Measurements from ENCODE around the gene SPACA9.
A peak's percentile ranks its signal among the peaks of the same experiment; 100 is the strongest.

The SPACA9 gene

DNA sequence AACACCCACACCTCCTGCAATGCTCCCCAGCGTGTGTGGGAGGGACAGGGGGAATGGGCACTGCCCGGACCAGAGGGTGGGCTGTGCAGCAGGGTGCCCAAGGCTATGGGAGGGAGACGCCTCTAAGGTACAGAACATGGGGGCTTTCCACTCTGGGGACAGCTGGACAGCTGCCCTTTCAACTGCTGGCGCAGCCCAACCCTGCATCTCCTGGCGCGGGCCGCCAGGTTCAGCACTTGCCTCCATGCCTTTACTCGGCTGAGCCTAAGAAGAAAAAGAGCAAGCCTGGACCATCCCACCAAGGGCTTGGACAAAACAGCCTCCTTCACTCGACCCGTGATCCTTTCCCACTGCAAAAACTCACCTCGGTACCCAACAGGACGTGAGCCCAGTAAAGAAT lies 15.6 kb upstream of the SPACA9 start:
- no peak for DNase-seq (ENCODE audit: low spot score)

DNA sequence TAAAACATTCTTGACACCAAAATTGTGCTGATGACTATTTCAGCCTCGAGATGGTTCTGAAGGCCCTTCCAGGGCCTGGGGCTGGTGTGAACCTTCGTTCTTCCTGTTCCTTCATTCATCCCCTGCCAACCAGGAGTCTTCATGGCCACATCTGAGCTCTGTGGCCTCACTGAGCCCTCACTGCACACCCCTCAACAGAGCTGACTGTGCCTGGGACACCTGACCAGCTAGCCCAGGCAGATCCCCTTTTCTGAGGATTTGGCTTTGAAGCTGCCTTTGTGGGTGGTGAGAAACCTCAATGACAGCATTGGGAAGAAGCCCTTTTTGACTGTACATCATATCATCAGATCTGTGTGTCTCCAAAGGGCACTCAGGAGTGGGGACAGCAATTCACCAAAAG lies 14.4 kb upstream of the SPACA9 start:
- no peak for DNase-seq (ENCODE audit: low spot score)

DNA sequence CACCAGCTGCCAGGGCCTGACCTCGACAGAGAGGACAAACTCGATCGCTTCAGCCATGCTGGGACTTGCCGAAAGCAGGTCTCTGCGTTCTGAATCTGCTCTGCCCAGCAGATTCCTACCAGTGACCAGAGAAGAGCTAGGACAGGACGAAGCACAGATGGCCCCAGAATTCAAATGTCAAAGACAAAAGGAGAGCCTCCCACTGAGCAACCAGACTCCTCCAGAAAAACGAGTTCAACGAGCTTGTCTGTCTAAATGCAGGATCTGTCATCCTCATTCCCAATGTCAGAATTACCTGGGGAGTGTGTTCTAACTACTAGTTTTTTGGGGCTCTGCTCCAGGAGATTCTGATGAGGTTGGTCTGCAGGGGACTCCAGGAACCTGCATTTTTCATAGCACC lies 14.0 kb upstream of the SPACA9 start:
- DNase-seq (ENCODE audit: low spot score) = no peak

DNA sequence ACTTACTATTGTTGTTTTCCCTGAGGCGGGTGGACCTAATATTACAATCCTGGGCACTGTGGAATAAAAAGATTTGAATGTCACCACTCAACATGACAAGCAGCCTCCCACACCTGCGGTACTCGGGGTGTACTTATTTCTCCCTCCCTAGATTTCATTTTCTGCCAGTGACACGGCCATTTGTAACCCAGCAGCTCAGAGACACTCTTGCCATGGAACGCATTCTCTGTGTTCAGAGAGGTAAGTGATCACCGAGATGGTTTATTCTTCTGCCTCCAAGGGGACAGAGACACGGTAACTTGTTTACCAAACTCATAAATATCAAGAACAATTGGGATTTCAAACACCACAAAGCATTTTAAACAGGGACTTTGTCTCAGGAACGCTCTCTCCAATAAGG lies 11.8 kb upstream of the SPACA9 start:
- no peak for DNase-seq (ENCODE audit: low spot score)

DNA sequence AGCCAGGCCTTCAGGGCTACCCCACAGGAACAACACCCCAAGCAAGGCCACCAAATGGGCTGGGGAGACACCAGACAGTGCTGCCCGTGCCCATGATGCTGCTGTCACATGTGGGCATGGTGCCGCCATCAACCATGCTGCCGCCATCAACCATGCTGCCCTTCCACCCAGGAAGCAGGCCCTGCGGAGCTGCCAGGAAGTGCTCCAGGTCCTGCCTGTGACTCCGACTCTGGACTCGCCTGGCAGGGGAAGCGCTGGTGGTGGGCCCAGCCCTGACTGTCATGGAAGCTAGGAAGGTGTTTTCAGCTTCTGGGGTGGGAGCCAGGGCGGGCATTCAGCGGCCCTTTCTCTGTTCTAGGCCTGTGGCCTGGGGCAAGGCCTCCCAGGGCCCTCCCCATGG lies 9.4 kb upstream of the SPACA9 start:
- DNase-seq (ENCODE audit: low spot score) = no peak

DNA sequence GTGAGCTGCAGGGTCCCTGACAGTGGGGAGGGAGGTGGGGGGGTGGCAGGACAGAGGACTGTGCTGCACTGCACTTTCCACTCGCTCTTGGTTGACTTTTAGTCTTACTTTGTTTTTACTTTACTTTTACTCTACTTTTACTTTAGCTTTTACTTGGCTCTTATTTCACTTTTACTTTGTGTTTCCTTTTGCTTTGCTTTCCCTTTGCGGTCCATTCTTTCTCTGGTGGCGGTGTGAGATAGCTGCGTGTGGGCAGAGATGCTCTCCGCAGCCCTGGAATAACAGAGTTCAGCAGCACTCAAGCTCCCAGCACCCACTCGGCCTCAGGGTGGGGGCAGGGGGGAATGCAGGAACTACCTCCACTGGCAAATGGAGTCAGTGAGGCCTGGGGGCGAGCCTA lies 5.3 kb upstream of the SPACA9 start:
- no peak for DNase-seq (ENCODE audit: low spot score)

DNA sequence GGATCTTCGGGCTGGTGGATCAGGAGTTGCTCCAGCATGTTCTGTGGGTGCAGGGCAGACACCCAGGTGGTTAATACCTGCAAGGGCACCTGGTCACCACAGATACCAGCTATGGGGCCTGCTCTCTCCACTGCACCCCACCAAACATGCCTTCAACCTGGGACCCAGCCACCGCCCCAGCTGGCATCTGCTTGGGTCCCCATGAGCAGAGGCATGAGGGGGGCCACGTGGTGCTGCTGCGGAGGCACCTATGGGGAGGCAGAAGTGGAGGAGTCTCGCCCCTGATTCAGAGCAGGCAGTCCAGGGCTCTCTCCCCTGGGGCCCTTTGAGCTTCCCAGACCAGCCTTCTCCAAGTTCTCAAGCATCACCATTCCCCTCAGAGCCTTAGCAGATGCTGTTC lies 3.5 kb upstream of the SPACA9 start:
- DNase-seq (ENCODE audit: low spot score) = no peak

DNA sequence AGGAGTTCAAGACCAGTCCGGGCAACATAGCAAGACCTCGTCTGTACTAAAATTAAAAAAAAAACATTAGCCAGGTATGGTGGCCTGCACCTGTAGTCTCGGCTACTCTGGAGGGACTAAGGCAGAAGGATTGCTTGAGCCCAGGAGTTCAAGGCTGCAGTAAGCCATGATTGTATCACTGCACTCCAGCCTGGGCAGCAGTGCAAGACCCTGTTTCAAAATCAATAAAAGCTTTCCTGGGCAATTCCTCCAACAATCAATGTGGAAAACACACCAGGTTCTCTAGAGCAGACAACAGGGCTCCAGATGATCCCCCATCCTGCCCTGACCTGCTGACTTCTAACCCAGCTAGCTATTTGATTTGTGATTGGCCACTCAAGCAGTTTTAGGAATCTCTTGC lies 1.8 kb upstream of the SPACA9 start:
- DNase-seq (ENCODE audit: low spot score) = no peak

DNA sequence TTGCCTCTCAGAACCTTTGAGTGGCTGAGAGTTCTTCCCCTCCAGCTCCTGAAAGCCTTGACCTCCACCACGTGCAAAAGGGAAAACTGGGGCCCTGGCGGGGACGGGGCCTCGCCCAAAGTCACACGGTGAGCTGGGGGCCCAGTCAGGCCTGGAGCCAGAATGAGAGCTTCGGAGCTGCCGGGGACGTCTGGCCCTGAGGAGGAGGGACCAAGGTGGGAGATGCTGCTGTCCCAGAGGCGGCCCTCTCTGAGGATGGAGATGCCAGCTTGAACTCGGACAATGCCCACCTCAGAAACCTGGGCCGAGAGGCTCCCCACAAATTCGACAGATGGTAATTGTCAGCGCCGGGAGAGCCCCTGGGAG lies 1.3 kb upstream of the SPACA9 start:
- no peak for DNase-seq (ENCODE audit: low spot score)

DNA sequence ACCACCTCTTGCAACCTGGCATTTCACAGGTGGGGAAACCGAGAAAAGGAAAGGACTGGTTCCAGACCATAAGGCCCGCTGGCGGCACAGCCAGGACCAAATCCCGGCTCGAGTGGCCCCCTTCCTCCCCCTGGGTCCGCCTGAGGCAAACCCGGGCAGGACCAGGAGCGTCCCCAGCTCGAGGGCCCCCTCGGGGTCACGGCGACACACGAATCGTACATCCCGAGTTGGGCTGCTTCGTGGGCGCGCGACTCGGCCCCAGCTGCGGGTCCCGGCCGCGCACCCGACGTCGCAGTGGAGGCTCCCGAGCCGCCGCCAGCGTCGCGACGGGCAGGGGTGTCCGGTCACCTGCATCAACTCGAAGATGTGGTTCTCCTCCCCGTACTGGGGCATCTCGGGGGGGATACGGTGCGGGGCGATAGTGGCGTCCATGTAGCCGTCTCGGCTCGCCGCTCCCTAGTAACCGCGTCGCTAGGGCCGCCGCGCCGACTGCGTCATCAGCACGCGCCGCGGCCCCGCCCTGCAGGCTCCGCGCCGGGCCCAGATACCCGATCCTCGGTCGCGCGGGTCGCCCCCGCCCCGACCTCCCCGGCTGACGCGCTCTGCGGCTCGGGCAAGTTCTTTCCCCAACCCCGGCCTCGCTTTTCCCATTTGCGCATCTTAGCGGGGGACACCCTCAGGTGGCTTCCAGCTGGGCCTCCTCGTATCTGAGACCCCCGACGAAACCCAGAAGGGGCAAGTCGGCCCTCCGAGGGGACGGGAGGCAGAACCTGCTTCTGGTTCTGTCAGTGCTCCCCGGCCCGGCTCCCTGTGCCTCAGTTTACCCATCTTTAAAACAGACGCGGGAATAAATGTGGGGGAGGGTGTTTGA lies 639 bp upstream of the SPACA9 start, which contains the start of gene AK8:
Gene AK8, minus strand, starts transcription at position 461 of the 871 bp plus-strand sequence. Its CDS starts 29 bp downstream, at position 432.
- DNase-seq (ENCODE audit: low spot score) = peak; percentile 94

DNA sequence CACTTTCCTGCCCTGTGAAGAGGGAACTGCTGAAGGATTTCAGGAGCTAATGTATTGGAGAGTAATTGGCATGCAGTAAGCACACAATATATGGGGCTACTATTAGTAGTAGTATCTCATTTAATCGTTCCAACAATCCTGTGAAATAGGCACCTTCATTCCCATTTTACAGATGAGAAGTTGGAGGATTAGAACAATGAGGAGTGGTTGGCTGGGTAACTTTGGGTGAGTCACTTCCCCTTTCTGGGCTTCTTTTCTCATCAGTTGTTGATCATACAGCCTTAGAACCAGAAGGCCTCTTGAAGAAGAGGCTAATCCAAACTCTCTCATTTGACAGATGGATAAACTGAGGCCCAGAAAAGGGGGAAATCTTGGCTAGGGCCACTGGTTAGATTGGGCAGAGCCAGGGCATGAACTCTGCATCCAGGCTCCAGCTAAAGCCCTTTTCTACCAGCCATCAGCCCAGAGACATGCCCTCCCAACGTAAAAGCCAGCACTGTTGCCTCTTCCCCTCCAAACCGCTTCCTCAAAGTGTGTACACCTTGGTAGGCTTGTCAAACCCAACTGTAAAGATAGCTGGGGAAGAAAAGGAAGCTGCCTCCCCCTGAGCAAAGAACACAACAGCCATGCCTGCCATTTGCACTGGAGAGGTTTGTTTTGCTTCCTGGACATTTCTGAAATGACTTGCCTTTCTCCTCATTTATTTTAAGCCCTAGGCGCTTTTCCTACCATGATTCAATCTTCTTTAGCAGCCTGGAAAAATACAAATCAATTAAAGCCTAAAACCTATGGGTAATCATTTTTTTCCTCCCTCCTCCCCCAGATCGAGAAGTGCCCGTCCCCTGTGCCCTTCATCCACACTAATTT lies 992 bp downstream of the SPACA9 start:
- no peak for DNase-seq (ENCODE audit: low spot score)

DNA sequence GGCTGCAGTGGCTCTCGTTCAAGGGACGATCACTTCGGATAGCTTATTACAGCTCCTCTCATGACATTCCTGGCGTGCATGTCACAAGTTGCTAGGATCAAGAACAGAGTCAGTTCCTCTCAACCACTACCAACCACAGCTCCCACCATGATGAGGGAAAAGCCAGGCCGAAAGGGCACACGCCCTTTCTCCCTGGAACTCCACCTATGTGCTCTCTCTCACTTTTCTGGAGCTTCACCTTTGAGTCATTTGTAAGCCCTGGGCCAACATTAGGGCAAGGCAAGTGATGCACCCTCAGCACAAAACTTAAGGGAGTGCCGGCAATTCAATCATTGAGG lies 1.6 kb downstream of the SPACA9 start:
- DNase-seq (ENCODE audit: low spot score) = no peak

DNA sequence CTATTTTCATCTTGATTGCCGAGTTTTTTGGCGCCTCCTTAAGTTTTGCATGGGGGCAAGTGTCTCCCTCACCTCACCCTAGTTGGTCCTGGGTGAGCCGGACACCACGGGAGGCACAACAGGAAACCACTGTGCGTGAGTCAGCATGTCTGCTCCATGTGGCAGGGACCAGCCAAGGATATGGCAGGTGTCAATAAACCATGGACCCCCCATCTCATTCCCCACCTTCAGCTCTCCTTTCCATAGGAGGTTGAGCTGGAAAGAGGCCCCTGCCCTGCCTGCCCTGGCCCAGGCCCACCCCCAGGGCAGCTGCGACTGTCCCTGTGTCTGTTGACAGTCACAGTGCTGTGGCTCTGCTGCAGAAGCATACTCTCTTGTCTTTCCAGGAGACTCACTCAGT lies 3.1 kb downstream of the SPACA9 start:
- DNase-seq (ENCODE audit: low spot score) = no peak

DNA sequence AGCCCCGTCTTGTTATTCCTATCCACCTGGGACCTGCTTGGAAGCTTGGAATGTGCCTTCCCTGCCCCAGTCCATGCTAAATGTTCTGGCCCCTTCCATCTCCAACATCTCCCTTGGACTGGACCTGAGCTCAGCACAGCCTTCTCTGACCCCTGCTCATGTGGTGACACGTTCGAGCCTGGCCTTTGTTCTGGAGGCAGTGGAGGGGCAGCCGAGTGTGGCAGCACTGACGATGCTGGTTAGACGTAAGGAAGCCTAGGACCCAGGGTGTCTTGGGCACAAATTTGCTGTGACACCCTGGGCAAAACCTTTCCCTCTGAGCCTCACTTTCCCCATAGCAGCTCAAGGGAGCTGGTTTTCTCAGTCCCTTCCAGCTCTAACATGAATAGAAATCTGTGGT lies 3.9 kb downstream of the SPACA9 start:
- no peak for DNase-seq (ENCODE audit: low spot score)

DNA sequence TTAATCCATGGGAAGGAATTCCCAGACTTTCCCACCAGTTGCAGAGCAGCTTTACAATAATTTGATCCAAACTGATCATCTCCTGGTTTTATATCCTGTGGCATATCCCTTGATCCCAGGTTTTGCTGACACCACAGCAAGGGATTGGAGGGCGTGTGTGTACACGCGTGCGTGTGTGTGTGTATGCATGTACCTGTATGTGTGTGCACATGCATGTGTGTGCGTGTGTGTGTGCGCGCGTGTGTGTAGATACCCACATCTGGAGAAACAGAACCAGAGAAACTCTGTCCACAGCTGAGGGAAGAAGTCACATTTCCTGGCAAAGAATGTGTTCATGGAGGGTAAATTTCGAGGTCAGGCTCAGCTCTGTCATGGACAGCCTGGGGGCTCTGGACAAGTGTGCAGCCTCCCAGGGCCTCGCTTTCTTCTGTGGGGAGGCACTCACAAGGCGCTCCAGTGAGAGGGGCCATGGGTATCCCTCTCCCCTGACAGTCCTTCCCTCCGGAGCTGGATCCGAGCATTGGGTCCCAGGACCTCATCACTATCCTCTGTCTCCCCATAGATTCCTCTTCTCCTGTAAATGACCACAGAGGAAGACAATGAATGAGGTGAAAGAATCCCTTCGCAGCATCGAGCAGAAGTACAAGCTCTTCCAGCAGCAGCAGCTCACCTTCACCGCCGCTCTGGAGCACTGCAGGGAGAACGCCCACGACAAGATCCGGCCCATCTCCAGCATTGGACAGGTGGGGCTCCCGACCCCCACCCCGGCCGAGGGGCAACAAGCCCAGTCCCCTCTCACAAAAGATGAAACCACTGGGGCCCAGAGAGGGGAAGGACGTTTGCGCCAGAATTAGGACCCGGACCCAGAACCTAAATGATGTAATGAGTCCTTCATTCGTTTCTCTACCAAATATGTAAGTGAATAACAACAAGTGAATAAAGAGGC lies 4.9 kb downstream of the SPACA9 start:
- no peak for DNase-seq (ENCODE audit: low spot score)

DNA sequence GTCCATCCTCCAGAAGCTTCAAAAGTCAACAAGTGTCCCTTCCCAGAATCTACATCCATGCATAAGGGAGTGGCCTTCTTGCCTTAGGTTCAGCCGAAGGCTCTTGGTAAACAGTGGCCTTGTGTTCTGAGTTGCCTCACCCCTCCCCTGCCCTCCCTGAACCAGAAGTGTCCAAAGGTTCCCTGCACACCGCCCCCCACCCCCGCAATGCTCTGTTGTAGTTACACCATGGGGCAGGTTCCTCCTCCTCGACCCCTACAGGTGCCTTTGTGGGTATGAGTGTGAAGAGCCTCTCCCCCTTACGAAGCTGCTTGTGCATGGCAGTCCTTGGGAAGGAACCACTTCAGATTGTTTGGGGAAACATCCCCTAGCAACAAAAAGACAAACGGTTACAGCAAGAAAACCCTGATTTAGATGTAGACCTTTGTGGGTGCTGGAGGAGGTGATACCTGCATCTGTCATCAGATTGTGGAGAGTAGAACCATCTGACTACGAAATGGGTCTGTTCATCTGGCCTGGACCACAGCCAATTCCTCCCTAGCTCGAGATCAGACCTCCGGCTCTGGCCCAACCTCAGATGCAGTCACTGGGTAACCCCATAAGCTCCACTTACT lies 7.1 kb downstream of the SPACA9 start:
- DNase-seq (ENCODE audit: low spot score) = no peak

DNA sequence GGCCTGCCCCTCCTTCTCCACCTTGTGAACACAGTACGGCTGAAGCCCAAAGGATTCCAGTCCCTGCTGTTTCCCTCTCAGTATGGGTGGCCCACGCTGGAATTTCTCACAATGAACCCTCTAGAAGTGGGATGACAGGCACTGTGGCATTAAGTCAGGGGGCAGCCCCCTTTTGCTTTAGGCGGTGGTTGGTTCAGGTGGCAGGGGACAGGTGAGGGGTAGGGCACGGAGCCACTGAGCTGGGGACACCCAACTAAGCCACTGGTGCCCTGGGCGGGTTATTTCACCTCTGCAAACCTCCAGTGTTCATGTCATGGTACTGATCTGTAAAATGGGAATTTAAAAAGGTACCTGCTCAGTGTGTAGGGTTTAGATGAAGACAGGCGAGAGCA lies 7.6 kb downstream of the SPACA9 start:
- DNase-seq (ENCODE audit: low spot score) = no peak

DNA sequence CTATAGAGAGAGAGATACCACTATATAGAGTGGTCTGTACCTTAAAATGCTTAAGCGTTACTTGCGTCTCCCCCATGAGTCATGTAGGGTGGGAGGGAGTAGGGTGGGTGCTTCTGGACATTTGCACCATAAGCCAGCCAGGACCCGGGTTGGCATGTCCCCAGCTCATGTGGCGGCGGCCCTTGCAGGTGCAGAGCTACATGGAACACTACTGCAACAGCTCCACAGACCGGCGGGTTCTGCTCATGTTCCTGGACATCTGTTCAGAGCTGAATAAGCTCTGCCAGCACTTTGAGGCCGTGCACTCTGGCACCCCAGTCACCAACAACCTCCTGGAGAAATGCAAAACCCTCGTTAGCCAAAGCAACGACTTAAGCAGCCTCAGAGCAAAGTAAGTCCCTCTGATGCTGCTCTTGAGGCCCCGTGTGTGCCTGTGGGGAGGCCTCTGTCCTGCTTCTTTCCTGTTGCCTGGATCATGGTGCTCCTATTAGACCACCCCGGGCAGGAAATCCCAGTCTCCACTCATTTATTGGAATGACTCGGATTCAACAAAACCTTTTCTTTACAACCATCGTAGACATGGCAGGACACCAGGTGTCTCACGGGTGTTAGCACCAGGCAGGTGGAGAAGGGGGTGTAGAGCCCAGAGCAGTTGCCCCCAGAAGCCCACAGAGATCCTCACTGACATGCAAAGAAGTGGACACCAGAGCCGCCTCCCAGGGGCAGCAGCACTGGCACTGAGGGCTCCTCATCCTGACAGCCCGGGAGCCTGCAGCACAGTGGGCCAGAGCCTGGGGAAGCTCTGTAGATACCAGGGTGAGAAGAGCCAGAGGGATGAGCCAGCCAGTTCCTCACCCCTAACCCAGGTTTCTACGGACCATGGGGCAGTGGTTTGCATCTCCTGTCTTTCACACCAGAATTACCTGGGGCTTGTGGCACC lies 8.8 kb downstream of the SPACA9 start:
- no peak for DNase-seq (ENCODE audit: low spot score)

DNA sequence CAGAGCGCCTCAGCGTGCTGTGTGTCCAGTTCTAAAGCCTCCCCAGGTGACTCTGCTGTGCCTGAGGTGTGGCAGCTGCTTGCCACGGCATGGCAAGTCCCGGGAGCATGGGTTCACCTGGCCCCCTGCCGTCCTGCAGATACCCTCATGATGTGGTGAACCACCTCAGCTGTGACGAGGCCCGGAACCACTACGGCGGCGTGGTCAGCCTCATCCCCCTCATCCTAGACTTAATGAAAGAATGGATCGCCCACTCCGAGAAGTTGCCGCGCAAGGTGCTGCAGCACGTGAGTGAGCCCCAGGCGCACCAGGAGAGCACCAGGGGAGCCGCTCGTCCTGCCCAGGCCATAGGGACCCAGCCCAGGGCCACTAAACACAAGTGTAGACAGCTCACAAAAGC lies 9.5 kb downstream of the SPACA9 start:
- DNase-seq (ENCODE audit: low spot score) = no peak

DNA sequence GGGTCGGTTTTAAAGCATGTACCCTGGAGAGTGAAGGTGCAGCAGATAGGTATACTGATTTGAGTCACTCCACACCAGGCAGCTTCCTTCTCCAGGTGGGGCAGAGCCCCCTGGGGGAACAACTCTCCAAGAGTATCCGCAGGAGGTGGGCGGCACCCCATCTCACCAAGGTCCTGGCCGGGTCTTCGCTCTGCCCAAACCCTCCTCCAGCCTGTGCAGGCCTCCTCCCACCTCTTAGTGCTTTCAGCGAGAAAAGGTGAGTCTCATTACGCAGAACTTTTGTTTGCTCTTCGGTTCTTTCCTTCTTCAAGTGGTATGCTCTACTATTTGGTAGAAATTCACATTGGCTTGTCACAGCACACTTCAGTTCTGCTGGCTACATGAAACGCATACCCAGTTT lies 13.7 kb downstream of the SPACA9 start:
- DNase-seq (ENCODE audit: low spot score) = no peak

DNA sequence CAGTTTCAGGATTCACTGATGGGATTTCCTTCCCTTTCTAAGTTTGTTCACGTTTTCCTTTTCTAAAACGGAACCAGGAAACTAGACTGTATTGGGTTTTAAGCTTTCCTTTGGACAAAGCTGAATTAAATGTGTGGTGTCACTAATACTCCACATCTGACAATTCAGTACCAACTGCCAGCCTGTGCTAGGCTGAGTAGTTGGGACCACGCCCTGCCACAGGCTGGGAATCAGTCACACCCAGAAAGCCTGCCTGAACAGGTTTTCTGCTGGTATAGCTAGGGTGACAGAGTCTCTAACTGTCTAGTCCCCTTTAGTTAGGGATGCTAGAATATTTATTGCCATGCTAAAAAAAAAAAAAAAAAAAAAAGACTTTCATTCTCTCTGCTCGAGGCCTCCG lies 15.6 kb downstream of the SPACA9 start:
- DNase-seq (ENCODE audit: low spot score) = no peak

Data from hepatic stellate cell (primary cell).